Small intestine (tissue), 7 donors: Measurements from ENCODE around the gene SAP30BP. TPM values are rescaled to one million over a fixed set of nuclear protein-coding genes. Genes with fewer than 3 reads are reported as not detected.

Experiments used
- DNase-seq, 2 donors: peaks; one replicate each; pipeline versions ENCODE4 v3.0.0 to v3.0.0-alpha.2; 2013
- FAIRE-seq: peaks from 2 replicates; lab custom pipeline; 2012; peaks lifted over from hg19 to GRCh38; lab: Jason Lieb, UNC
- H3K27ac ChIP-seq, 3 donors: one replicate each; pipeline ENCODE4 v1.5.1; 2013; ENCODE audit warnings: low read length in 2 of 3, mild to moderate bottlenecking in 2 of 3, control low read depth in 1 of 3, inconsistent platforms in 1 of 3, low read depth in 1 of 3, moderate library complexity in 1 of 3
- H3K27me3 ChIP-seq, 3 donors: one replicate each; pipeline ENCODE4 v1.6.1; 2013; ENCODE audit warnings: low read length in 3 of 3, inconsistent platforms in 1 of 3; ENCODE audit not compliant: control insufficient read depth in 3 of 3, insufficient read depth in 3 of 3
- H3K36me3 ChIP-seq, 3 donors: one replicate each; pipeline ENCODE4 v1.6.1; 2013; ENCODE audit warnings: low read length in 3 of 3, inconsistent platforms in 1 of 3, low read depth in 1 of 3, mild to moderate bottlenecking in 1 of 3, moderate library complexity in 1 of 3; ENCODE audit not compliant: control insufficient read depth in 3 of 3, insufficient read depth in 2 of 3
- H3K4me1 ChIP-seq, 3 donors: one replicate each; pipeline ENCODE4 v1.6.1; 2013; ENCODE audit warnings: low read length in 2 of 3, inconsistent platforms in 1 of 3, low read depth in 1 of 3, mild to moderate bottlenecking in 1 of 3, moderate library complexity in 1 of 3; ENCODE audit not compliant: control insufficient read depth in 3 of 3, insufficient read depth in 2 of 3
- H3K4me3 ChIP-seq, 3 donors: one replicate each; pipeline ENCODE4 v1.5.1; 2013; ENCODE audit warnings: low read length in 3 of 3, control low read depth in 1 of 3, inconsistent platforms in 1 of 3, low read depth in 1 of 3, mild to moderate bottlenecking in 1 of 3, moderate library complexity in 1 of 3
- H3K9me3 ChIP-seq, 2 donors: one replicate each; pipeline ENCODE4 v1.6.1; 2013; ENCODE audit warnings: low read depth in 1 of 2, low read length in 1 of 2; ENCODE audit not compliant: control insufficient read depth in 2 of 2, insufficient read depth in 1 of 2
- WGBS, 3 donors: extraction: QIAGEN DNeasy Blood & Tissue Kit; methylation state at CpG; one replicate each; pipeline ENCODE4 v1.1.7; 2013; 5-methylcytosine and 5-hydroxymethylcytosine counted together
- polyA plus RNA-seq, 4 donors: library from polyadenylated mRNA; stranded (reverse) in 3 of 4; unstranded in 1 of 4; fragments of 200-250 nt in 3 of 4; fragments of 120-200 nt in 1 of 4; gene quantifications; one replicate each; pipeline versions ENCODE4 v1.2.1 to v1.2.3, GENCODE V29; 2013
- donor health status: healthy with polysubstance abuse.
- donor health status: control.
- donor health status: control.
- donor health status: Bipolar disorder and iron deficiency.
- donor health status: healthy.

Gene SAP30BP
- polyA plus RNA-seq, 4 donors: 52.6 to 92.7 (median 75.0) TPM

- H3K4me1 ChIP-seq: peaks cover 0 to 23% (median 0%) of the 10 kb centered on the region in 3 donors
- no peak overlapping the region for H3K4me3 ChIP-seq
- no peak overlapping the region for H3K27ac ChIP-seq
- WGBS, 3 donors: 90 to 93% (median 92%) methylated on average over 23 to 24 of the region's 24 CpGs
- no peak for FAIRE-seq
- peaks cover 4 to 92% (median 14%) of the 10 kb centered on the region in 3 donors for H3K36me3 ChIP-seq
- H3K9me3 ChIP-seq: no peaks in the 10 kb centered on the region
- no peaks in the 10 kb centered on the region for H3K27me3 ChIP-seq
- no peak for DNase-seq
These were observed 62.9 kb downstream of the SAP30BP start for GRCh38 chr17:75730065-75730464.

DNA sequence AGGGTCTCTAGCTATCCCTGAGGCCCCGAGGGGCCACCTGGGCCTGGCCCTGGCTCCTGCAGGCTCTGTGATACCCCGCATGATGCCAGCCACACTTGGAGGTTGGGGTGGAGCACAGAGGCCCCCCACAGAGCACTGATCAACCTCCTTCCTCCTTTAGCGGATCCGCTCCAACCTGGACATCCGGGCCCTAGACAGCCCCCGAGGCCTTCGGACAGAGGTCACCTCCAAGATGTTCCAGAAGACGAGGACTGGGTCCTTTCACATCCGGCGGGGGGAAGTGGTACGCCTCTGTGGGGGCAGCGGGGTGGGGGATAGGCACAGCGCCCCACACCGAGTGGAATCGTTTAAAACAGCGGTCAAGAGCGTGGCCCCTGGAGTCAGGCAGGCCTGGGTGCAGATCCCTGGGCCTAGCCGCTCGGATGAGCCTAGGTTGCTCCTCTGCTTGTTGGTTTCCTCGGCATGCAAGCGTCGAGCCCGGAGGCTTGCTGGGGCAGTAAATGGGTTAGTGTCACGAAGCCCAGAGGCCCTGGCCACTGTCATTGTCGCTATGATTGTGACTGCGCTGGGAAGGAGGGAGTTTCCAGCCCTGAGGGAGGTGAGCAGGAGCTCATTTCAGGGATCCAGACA, 64.1 kb downstream of the SAP30BP start:
- no peaks in the 10 kb centered on the region for H3K27me3 ChIP-seq
- FAIRE-seq (no peak), DNase-seq (no peak)
- peaks cover 0 to 23% (median 0%) of the 10 kb centered on the region in 3 donors for H3K4me1 ChIP-seq
- H3K4me3 ChIP-seq: no peak overlapping the region
- peaks cover 4 to 90% (median 15%) of the 10 kb centered on the region in 3 donors for H3K36me3 ChIP-seq
- no peak overlapping the region for H3K27ac ChIP-seq
- WGBS, 3 donors: 87 to 92% (median 89%) methylated on average over 25 to 26 of the region's 26 CpGs
- H3K9me3 ChIP-seq: no peaks in the 10 kb centered on the region

- Histone ChIP-seq H3K27ac (peak overlapping the region in 2 of 3 donors; percentile 35 to 57), H3K27me3 (no peaks in the 10 kb centered on the region), H3K4me3 (no peak overlapping the region), H3K36me3 (peaks cover 4 to 90% (median 20%) of the 10 kb centered on the region in 3 donors), H3K4me1 (peaks cover 0 to 23% (median 0%) of the 10 kb centered on the region in 3 donors), H3K9me3 (no peaks in the 10 kb centered on the region)
- no peak for FAIRE-seq
- peak; percentile 54 to 90 for DNase-seq
- WGBS, 3 donors: 60 to 83% (median 65%) methylated on average over 29 to 31 of the region's 31 CpGs
These were observed 64.8 kb downstream of the SAP30BP start for GRCh38 chr17:75731716-75732498.

- DNase-seq (no peak), FAIRE-seq (no peak)
- Histone ChIP-seq H3K4me3 (no peak overlapping the region), H3K27me3 (no peaks in the 10 kb centered on the region), H3K4me1 (peaks cover 0 to 23% (median 0%) of the 10 kb centered on the region in 3 donors), H3K36me3 (peaks cover 5 to 90% (median 17%) of the 10 kb centered on the region in 3 donors), H3K27ac (no peak overlapping the region), H3K9me3 (no peaks in the 10 kb centered on the region)
- WGBS, 3 donors: 93 to 94% (median 94%) methylated on average over 18 of the region's 18 CpGs
These were observed 66.3 kb downstream of the SAP30BP start for GRCh38 chr17:75733471-75733870.

DNA sequence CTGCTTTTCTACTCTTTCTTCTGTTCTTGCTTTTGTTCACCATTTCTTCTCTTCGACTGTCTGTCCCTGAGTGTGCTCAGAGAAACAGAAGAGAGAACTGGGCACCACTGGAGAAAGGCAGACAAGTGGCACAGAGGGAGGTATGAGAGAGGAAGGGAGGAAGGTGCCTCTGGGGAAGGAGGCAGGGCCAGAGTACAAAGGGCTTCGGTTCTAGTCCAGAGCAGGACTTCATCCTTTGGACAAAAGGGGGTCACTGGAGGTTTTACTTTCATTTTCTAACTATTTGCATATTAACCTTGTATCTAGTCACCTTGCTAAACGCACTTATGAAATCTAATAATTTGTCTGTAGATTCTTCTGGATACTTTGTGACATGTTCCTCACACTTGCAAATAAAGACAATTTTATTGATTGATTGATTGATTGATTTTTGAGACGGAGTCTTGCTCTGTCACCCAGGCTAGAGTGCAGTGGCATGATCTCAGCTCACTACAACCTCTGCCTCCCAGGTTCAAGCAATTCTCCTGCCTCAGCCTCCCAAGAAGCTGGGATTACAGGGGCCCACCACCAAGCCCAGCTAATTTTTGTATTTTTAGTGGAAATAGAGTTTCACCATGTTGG, 67.6 kb downstream of the SAP30BP start:
- Histone ChIP-seq H3K4me3 (no peak overlapping the region), H3K27me3 (no peaks in the 10 kb centered on the region), H3K9me3 (no peaks in the 10 kb centered on the region), H3K4me1 (peaks cover 0 to 23% (median 0%) of the 10 kb centered on the region in 3 donors), H3K27ac (peak overlapping the region in 2 of 3 donors; percentile 56 to 70), H3K36me3 (peaks cover 5 to 94% (median 19%) of the 10 kb centered on the region in 3 donors)
- 31 to 53% (median 42%) methylated on average over 4 of the region's 4 CpGs for WGBS, 3 donors
- peak; percentile 70 to 87 for DNase-seq
- FAIRE-seq: no peak

GRCh38 chr17:75736173-75736835, 69.2 kb downstream of the SAP30BP start:
- DNase-seq (no peak), FAIRE-seq (no peak)
- peaks cover 0 to 23% (median 0%) of the 10 kb centered on the region in 3 donors for H3K4me1 ChIP-seq
- H3K36me3 ChIP-seq: peaks cover 3 to 94% (median 30%) of the 10 kb centered on the region in 3 donors
- no peaks in the 10 kb centered on the region for H3K27me3 ChIP-seq
- 87 to 91% (median 89%) methylated on average over 26 of the region's 26 CpGs for WGBS, 3 donors
- H3K9me3 ChIP-seq: no peaks in the 10 kb centered on the region
- H3K27ac ChIP-seq: no peak overlapping the region
- H3K4me3 ChIP-seq: no peak overlapping the region

DNA sequence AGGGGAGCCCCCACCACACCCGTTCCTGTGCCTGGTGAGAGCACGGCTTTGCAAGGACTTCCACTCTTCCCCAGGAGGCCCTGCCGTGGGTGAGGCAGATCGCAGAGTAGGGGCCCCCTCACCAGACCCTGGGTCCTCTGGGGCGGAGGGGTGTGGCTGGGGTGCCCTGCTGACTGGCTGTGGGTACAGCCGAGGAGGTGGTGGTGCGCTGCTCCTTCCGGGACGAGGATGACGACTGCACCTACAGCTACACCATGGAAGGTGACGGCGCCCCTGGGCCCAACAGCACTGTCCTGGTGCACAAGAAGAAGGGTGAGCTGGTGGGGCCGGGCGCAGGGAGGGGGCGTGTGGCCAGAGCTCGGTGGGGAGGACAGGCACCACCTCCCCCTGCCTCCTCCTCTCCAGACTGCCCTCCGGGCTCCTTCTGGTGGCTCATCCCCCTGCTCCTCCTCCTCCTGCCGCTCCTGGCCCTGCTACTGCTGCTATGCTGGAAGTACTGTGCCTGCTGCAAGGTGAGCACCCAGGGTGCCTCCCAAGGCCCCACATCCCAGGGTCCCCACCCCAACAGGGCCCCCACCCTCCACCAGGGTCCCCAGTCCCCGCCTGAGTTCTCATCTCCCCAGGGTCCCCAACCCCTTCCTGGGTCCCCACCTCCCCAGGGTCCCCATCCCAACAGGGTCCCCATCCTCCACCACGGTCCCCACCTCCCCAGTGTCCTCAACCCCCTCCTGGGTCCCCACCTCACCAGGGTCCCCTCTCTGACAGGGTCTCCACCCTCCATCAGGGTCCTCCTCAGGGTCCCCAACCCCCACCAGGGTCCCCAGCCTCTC, 70.2 kb downstream of the SAP30BP start:
- H3K4me1 ChIP-seq: peaks cover 0 to 18% (median 0%) of the 10 kb centered on the region in 3 donors
- 80 to 88% (median 82%) methylated on average over 16 to 20 of the region's 20 CpGs for WGBS, 3 donors
- H3K9me3 ChIP-seq: no peaks in the 10 kb centered on the region
- H3K27ac ChIP-seq: no peak overlapping the region
- DNase-seq: no peak
- peaks cover 3 to 92% (median 34%) of the 10 kb centered on the region in 3 donors for H3K36me3 ChIP-seq
- no peak overlapping the region for H3K4me3 ChIP-seq
- FAIRE-seq: no peak
- H3K27me3 ChIP-seq: no peaks in the 10 kb centered on the region
